CD4-positive, alpha-beta T cell (primary cell): Measurements from ENCODE around the gene RAVER1. TPM values are rescaled to one million over a fixed set of nuclear protein-coding genes. Genes with fewer than 3 reads are reported as not detected.

Experiments
- ATAC-seq: fragments of 200-7000 bp; cut with Tn5 transposase; one replicate; pipeline ENCODE4 v1.10.0; 2022; ENCODE audit warnings: mild to moderate bottlenecking; ENCODE audit not compliant: poor library complexity
- CTCF ChIA-PET: fragments of 350-600 bp; sonication (Branson Sonifier 250); formaldehyde crosslinking; loops from one replicate; lab custom pipeline; 2021; ENCODE audit warnings: antibody characterized with exemption, inconsistent platforms; lab: Charles Lee
- POLR2A ChIA-PET: fragments of 350-600 bp; sonication (Branson Sonifier 250); formaldehyde crosslinking; loops from one replicate; lab custom pipeline; 2021; ENCODE audit warnings: antibody characterized with exemption, inconsistent platforms; lab: Charles Lee
- DNase-seq, 14 experiments: peaks; one replicate each; pipeline ENCODE4 v3.0.0-alpha.2; 2013 to 2020; ENCODE audit warnings: mixed read lengths in 2 of 14
- H3K27ac ChIP-seq, 2 donors: one replicate each; pipeline versions ENCODE4 v1.5.1 to v1.7.0; 2013; ENCODE audit warnings: low read length in 2 of 2, low read depth in 1 of 2, mild to moderate bottlenecking in 1 of 2
- H3K27me3 ChIP-seq, 2 experiments: 1 replicate in 1 of 2; 2 replicates in 1 of 2; pipeline versions ENCODE4 v1.6.1 to v1.7.0; 2013; ENCODE audit warnings: low read length in 2 of 2, control low read depth in 1 of 2, mild to moderate bottlenecking in 1 of 2, moderate library complexity in 1 of 2; ENCODE audit not compliant: insufficient read depth in 2 of 2, control insufficient read depth in 1 of 2
- H3K36me3 ChIP-seq: one replicate; pipeline ENCODE4 v1.6.1; 2013; ENCODE audit warnings: low read length, control low read depth; ENCODE audit not compliant: insufficient read depth
- H3K4me1 ChIP-seq: one replicate; pipeline ENCODE4 v1.6.1; 2013; ENCODE audit warnings: low read length, control low read depth; ENCODE audit not compliant: insufficient read depth
- H3K4me3 ChIP-seq: one replicate; pipeline ENCODE4 v1.5.1; 2013; ENCODE audit warnings: mild to moderate bottlenecking, low read length, moderate library complexity
- H3K9me3 ChIP-seq, 2 experiments: 1 replicate in 1 of 2; 2 replicates in 1 of 2; pipeline versions ENCODE4 v1.6.1 to v1.7.0; 2013; ENCODE audit warnings: low read length in 2 of 2, mild to moderate bottlenecking in 2 of 2, control low read depth in 1 of 2, moderate library complexity in 1 of 2; ENCODE audit not compliant: control insufficient read depth in 1 of 2, insufficient read depth in 1 of 2
- H3K27ac Mint-ChIP-seq: one replicate; pipeline ENCODE4 v1.8.0; 2020; ENCODE audit warnings: mixed read lengths
- H3K27me3 Mint-ChIP-seq: one replicate; pipeline ENCODE4 v1.8.0; 2021; ENCODE audit warnings: mixed read lengths
- H3K36me3 Mint-ChIP-seq: one replicate; pipeline ENCODE4 v1.8.0; 2021; ENCODE audit warnings: low read depth, mixed read lengths
- H3K4me1 Mint-ChIP-seq: one replicate; pipeline ENCODE4 v1.8.0; 2021; ENCODE audit warnings: low read depth, mixed read lengths
- H3K4me3 Mint-ChIP-seq: one replicate; pipeline ENCODE4 v1.8.0; 2020; ENCODE audit warnings: mild to moderate bottlenecking, mixed read lengths
- H3K9me3 Mint-ChIP-seq: one replicate; pipeline ENCODE4 v1.8.0; 2020; ENCODE audit warnings: mixed read lengths
- intact Hi-C, 2 experiments: fragments of 100-400 bp; cut with DNase I in 1 of 2; cut with micrococcal nuclease in 1 of 2; formaldehyde crosslinking; loops; one replicate each; pipeline versions ENCODE4 v1.15.1 to v1.9.0; 2023 to 2025; cut with DNase I, micrococcal nuclease
- total RNA-seq, 174 experiments: library from RNA in 2 of 174; stranded (reverse) in 2 of 174; gene quantifications; one replicate each; pipeline ENCODE4 v1.2.3 and lab custom pipeline; 2021 to 2026
- TF ChIP-seq, protein P1 (sequence below): fragments of 200-600 bp; IDR thresholded peaks from one replicate; pipeline ENCODE4 v1.8.0; 2022; ENCODE audit warnings: antibody characterized with exemption, mild to moderate bottlenecking

RAVER1 gene
- total RNA-seq, 2 experiments from 2014 or later = 20.5 to 21.3 TPM

DNA sequence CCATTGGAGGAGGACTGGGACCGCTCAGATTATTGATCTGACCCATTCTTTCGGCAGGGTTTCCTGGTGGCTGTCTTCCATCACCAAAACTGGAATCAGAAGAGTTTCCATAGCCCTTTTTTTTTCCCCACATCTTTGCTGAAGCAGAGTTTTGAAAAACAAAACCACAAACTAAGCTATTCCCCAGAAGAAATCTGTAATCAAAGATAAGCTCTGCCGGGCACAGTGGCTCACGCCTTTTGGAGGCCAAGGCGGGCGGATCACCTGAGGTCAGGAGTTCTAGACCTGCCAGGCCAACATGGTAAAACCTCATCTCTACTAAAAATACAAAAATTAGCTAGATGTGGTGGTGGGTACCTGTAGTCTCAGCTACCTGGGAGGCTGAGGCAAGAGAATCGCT lies 66.6 kb downstream of the RAVER1 start:
- Histone ChIP-seq H3K4me3 (no peak overlapping the region), H3K36me3 (no peaks in the 10 kb centered on the region), H3K4me1 (peaks cover 26% of the 10 kb centered on the region), H3K27me3 (no peaks in the 10 kb centered on the region), H3K9me3 (no peaks in the 10 kb centered on the region), H3K27ac (no peak overlapping the region)
- Mint-ChIP-seq H3K27ac (no peak overlapping the region), H3K36me3 (no peaks in the 10 kb centered on the region), H3K27me3 (no peaks in the 10 kb centered on the region), H3K9me3 (no peaks in the 10 kb centered on the region), H3K4me3 (no peak overlapping the region), H3K4me1 (peaks cover 23% of the 10 kb centered on the region)
- intact Hi-C loops = loop anchor here in 1 of 2 experiments (5.0 kb wide), 1 partner anchor 334 kb away; no protein-coding TSS in a partner anchor
- DNase-seq = no peak
- ChIA-PET CTCF (interaction anchor here (2.6 to 6.4 kb wide), 2 partner anchors 121 to 124 kb away, joined by 11 to 102 read pairs; no protein-coding TSS in a partner anchor), POLR2A (no interaction called here)
- TF ChIP-seq, protein P1, sequence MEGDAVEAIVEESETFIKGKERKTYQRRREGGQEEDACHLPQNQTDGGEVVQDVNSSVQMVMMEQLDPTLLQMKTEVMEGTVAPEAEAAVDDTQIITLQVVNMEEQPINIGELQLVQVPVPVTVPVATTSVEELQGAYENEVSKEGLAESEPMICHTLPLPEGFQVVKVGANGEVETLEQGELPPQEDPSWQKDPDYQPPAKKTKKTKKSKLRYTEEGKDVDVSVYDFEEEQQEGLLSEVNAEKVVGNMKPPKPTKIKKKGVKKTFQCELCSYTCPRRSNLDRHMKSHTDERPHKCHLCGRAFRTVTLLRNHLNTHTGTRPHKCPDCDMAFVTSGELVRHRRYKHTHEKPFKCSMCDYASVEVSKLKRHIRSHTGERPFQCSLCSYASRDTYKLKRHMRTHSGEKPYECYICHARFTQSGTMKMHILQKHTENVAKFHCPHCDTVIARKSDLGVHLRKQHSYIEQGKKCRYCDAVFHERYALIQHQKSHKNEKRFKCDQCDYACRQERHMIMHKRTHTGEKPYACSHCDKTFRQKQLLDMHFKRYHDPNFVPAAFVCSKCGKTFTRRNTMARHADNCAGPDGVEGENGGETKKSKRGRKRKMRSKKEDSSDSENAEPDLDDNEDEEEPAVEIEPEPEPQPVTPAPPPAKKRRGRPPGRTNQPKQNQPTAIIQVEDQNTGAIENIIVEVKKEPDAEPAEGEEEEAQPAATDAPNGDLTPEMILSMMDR = no peak
- no peak for ATAC-seq

Other genes starting within 250 kb of the RAVER1 start
- gene SHFL, start 247.2 kb downstream of the RAVER1 start, total RNA-seq = 10 to 100 TPM; 58.5 to 61.7 TPM
- gene ANGPTL6, start 230.9 kb downstream of the RAVER1 start, total RNA-seq = under 1 TPM; 0.61 to 0.63 TPM
- gene PPAN, start 227.2 kb downstream of the RAVER1 start, total RNA-seq = 100 to 1,000 TPM; 119 to 127 TPM
- gene P2RY11, start 221.8 kb downstream of the RAVER1 start, total RNA-seq = 10 to 100 TPM; 88.5 to 93.9 TPM
- 100 to 1,000 TPM; 328 to 343 TPM for gene EIF3G, start 213.6 kb downstream of the RAVER1 start, total RNA-seq
- 100 to 1,000 TPM; 159 to 160 TPM for gene DNMT1, start 138.6 kb downstream of the RAVER1 start, total RNA-seq
- gene S1PR2, start 102.2 kb downstream of the RAVER1 start, total RNA-seq = 10 to 100 TPM; 14.6 to 17.2 TPM
- 10 to 100 TPM; 44.6 to 47.3 TPM for gene MRPL4, start 81.3 kb downstream of the RAVER1 start, total RNA-seq
- gene ICAM1, start 62.4 kb downstream of the RAVER1 start, total RNA-seq = 1 to 10 TPM; 7.0 to 7.4 TPM
- under 1 TPM; 0.52 to 0.70 TPM for gene ICAM4, start 46.6 kb downstream of the RAVER1 start, total RNA-seq
- gene ICAM5, start 43.6 kb downstream of the RAVER1 start, total RNA-seq = not detected
- gene ZGLP1, start 23.7 kb downstream of the RAVER1 start, total RNA-seq = 1 to 10 TPM; 1.6 to 2.6 TPM
- gene FDX2, start 17.5 kb downstream of the RAVER1 start, total RNA-seq = 1 to 10 TPM; 1.2 to 1.9 TPM
- gene ICAM3, start 6.1 kb upstream of the RAVER1 start, total RNA-seq = 100 to 1,000 TPM; 164 to 173 TPM
- gene TYK2, start 47.0 kb upstream of the RAVER1 start, total RNA-seq = 100 to 1,000 TPM; 229 to 253 TPM
- gene CDC37, start 70.0 kb upstream of the RAVER1 start, total RNA-seq = 100 to 1,000 TPM; 162 to 164 TPM
- 1 to 10 TPM; 1.5 to 2.1 TPM for gene PDE4A, start 87.0 kb upstream of the RAVER1 start, total RNA-seq
- 10 to 100 TPM; 10.5 to 11.6 TPM for gene KEAP1, start 169.8 kb upstream of the RAVER1 start, total RNA-seq
- gene S1PR5, start 183.9 kb upstream of the RAVER1 start, total RNA-seq = under 1 TPM; 0.55 to 0.92 TPM
- gene ATG4D, start 210.4 kb upstream of the RAVER1 start, total RNA-seq = 10 to 100 TPM; 81.1 to 84.6 TPM
- 10 to 100 TPM; 36.8 to 39.6 TPM for gene KRI1, start 232.5 kb upstream of the RAVER1 start, total RNA-seq
- 10 to 100 TPM; 83.3 to 84.0 TPM for gene CDKN2D, start 235.4 kb upstream of the RAVER1 start, total RNA-seq